Activated CD4-positive, alpha-beta T cell treated with anti-CD3 and anti-CD28 coated beads, Interleukin-2, amount 10 ng/mL, durations not matched to agents 7 days and 5 days (primary cell): ENCODE data around the gene GABRB3. TPM values are rescaled to one million over a fixed set of nuclear protein-coding genes. Genes with fewer than 3 reads are reported as not detected.

ENCODE experiments used
- CTCF ChIA-PET: fragments of 350-600 bp; sonication (Branson Sonifier 250); formaldehyde crosslinking; loops from one replicate; lab custom pipeline; 2021; ENCODE audit warnings: antibody characterized with exemption; lab: Charles Lee
- POLR2A ChIA-PET: fragments of 350-600 bp; sonication (Branson Sonifier 250); formaldehyde crosslinking; loops from one replicate; lab custom pipeline; 2021; ENCODE audit warnings: antibody characterized with exemption; lab: Charles Lee
- DNase-seq: peaks from one replicate; pipeline ENCODE4 v3.0.0-alpha.2; 2020
- H3K27ac Mint-ChIP-seq: one replicate; pipeline ENCODE4 v1.8.0; 2021; ENCODE audit warnings: mild to moderate bottlenecking, moderate library complexity, mixed read lengths
- H3K27me3 Mint-ChIP-seq: one replicate; pipeline ENCODE4 v1.8.0; 2021; ENCODE audit warnings: mixed read lengths
- H3K36me3 Mint-ChIP-seq: one replicate; pipeline ENCODE4 v1.8.0; 2021; ENCODE audit warnings: low read depth, mixed read lengths
- H3K4me1 Mint-ChIP-seq: one replicate; pipeline ENCODE4 v1.8.0; 2021; ENCODE audit warnings: mixed read lengths
- H3K4me3 Mint-ChIP-seq: one replicate; pipeline ENCODE4 v1.8.0; 2021; ENCODE audit warnings: mild to moderate bottlenecking, moderate library complexity, mixed read lengths
- H3K9me3 Mint-ChIP-seq: one replicate; pipeline ENCODE4 v1.8.0; 2021; ENCODE audit warnings: mixed read lengths
- total RNA-seq, 2 experiments: library from RNA; stranded (reverse); gene quantifications; one replicate each; pipeline ENCODE4 v1.2.3, GENCODE V29; 2021

Gene GABRB3
- total RNA-seq, 2 experiments from 2014 or later, result 0.12 TPM; not detected in 1

- H3K4me3 Mint-ChIP-seq, result no peak overlapping the region
- no peaks in the 10 kb centered on the region for H3K36me3 Mint-ChIP-seq
- no peaks in the 10 kb centered on the region for H3K4me1 Mint-ChIP-seq
- ChIA-PET CTCF (no interaction called here), POLR2A (no interaction called here)
- no peak overlapping the region for H3K27ac Mint-ChIP-seq
- H3K27me3 Mint-ChIP-seq, result no peaks in the 10 kb centered on the region
- DNase-seq, result no peak
- peaks cover 22% of the 10 kb centered on the region for H3K9me3 Mint-ChIP-seq
Observed at GRCh38 chr15:26521691-26522198, 251.1 kb downstream of the GABRB3 start.

GRCh38 chr15:26521130-26521529, 251.7 kb downstream of the GABRB3 start:
- ChIA-PET POLR2A (no interaction called here), CTCF (no interaction called here)
- Mint-ChIP-seq H3K36me3 (no peaks in the 10 kb centered on the region), H3K27ac (no peak overlapping the region), H3K9me3 (peaks cover 22% of the 10 kb centered on the region), H3K4me3 (no peak overlapping the region), H3K27me3 (no peaks in the 10 kb centered on the region), H3K4me1 (no peaks in the 10 kb centered on the region)
- DNase-seq, result no peak

- Mint-ChIP-seq H3K4me1 (no peaks in the 10 kb centered on the region), H3K4me3 (no peak overlapping the region), H3K36me3 (no peaks in the 10 kb centered on the region), H3K9me3 (peaks cover 14% of the 10 kb centered on the region), H3K27ac (no peak overlapping the region), H3K27me3 (no peaks in the 10 kb centered on the region)
- POLR2A ChIA-PET, result no interaction called here
- CTCF ChIA-PET, result no interaction called here
- DNase-seq, result no peak
Observed at GRCh38 chr15:26518885-26519284, 254.0 kb downstream of the GABRB3 start.

- H3K4me1 Mint-ChIP-seq, result no peaks in the 10 kb centered on the region
- DNase-seq, result no peak
- H3K4me3 Mint-ChIP-seq, result no peak overlapping the region
- H3K27ac Mint-ChIP-seq, result no peak overlapping the region
- CTCF ChIA-PET, result no interaction called here
- POLR2A ChIA-PET, result no interaction called here
- peaks cover 8% of the 10 kb centered on the region for H3K9me3 Mint-ChIP-seq
- no peaks in the 10 kb centered on the region for H3K27me3 Mint-ChIP-seq
- no peaks in the 10 kb centered on the region for H3K36me3 Mint-ChIP-seq
Observed at GRCh38 chr15:26516102-26516980, 256.5 kb downstream of the GABRB3 start.

- H3K9me3 Mint-ChIP-seq, result peaks cover 29% of the 10 kb centered on the region
- H3K4me1 Mint-ChIP-seq, result no peaks in the 10 kb centered on the region
- no peaks in the 10 kb centered on the region for H3K36me3 Mint-ChIP-seq
- H3K27ac Mint-ChIP-seq, result no peak overlapping the region
- DNase-seq, result no peak
- no peaks in the 10 kb centered on the region for H3K27me3 Mint-ChIP-seq
- CTCF ChIA-PET, result no interaction called here
- no peak overlapping the region for H3K4me3 Mint-ChIP-seq
- POLR2A ChIA-PET, result no interaction called here
Observed at GRCh38 chr15:26504009-26504408, 268.9 kb downstream of the GABRB3 start.

Other genes starting within 250 kb of the GABRB3 start
- not detected for gene GABRA5, start 94.0 kb upstream of the GABRB3 start, total RNA-seq
- gene GABRG3, start 198.1 kb upstream of the GABRB3 start, total RNA-seq, result not detected